Activated CD4-positive, alpha-beta T cell treated with anti-CD3 and anti-CD28 coated beads for 24 hours (primary cell): Measurements from ENCODE around the gene COPB2.
"Not testable (repeated sequence)": the region's sequence is repeated elsewhere in the genome, so short reads cannot be mapped to it uniquely, and the experiment has no call there.

Experiments used
- DNase-seq, 2 donors: peaks; one replicate each; pipeline ENCODE4 v3.0.0-alpha.2; 2020; ENCODE audit warnings: low read depth in 2 of 2

Gene COPB2

GRCh38 chr3:139378587-139379241 is 10.7 kb downstream of the COPB2 start:
- no peak for DNase-seq

GRCh38 chr3:139377378-139377777 is 12.1 kb downstream of the COPB2 start:
- no peak for DNase-seq

DNA sequence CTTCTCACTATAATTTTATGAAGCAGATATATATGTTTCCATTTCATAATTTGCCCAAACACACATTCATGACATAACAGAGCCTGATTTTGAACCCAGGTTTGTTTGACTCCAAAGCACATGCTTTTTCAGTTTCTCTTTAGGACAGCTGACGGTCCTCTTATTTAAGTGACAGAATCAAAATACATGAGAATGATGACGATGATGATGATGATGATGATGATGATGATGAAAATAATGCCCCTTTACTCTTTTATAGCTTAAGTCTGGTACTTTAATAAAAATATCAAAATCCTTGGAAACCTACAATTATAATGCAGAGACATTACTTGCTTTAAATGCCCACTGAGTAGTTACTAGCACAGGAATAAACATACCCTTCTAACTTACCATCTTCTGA is 15.3 kb downstream of the COPB2 start:
- no peak for DNase-seq

DNA sequence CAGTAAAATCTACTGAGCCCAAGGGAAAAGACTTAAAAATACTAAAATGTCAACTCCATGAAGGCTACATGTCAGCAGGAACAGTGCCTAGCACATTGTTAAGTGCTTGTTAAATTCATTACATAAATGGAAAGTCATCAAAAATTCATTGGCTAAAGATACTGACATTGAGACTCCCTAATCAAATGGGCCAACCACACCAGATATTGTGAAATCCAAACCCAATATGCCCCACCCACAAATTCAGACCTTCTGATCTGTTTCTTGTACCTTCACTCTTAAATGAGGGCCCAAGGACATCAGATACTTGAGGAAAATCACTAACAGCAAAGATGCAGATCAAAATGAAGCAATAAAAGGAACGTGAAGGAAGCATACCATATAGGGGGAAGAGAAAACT is 24.9 kb downstream of the COPB2 start:
- DNase-seq: no peak

DNA sequence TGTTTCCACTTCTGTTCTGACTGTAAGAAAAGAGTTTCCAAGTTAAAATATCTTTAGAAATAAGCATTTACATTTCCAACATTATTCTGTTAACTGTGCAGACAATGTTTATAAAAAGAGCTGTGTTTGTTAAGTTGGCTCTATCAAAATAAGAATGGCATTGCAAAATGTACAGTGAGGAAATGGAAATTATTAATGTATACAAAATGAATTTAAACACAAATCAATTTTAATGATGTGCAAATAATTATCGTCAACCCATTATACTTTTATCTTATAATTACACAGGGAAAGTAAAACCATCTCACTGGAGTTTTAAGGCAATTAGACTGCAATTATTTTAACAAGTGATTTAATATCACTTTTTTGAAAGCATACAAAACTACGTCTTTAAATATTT is 28.2 kb downstream of the COPB2 start:
- DNase-seq: no peak

- DNase-seq: no peak
These were observed 30.4 kb downstream of the COPB2 start for GRCh38 chr3:139358841-139359562.

DNA sequence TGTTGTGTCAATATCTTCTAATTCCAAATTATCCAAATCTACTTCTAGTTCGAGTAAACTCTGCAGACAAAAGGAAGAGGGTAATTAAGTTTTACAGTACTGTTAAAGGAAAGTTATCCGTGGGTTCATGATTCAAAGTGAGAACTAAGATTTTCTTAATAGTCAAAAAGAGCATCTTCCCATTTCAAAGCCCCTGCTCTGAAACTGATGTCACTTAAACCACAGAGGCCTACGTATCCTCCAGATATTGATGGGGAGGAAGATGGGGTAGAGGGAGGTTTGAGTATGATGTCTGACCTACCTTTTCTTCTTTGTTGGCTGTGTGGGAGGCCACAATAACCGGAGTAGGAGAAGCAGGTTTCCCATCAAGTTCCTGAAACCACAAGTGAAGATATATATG is 31.5 kb downstream of the COPB2 start:
- DNase-seq: no peak

DNA sequence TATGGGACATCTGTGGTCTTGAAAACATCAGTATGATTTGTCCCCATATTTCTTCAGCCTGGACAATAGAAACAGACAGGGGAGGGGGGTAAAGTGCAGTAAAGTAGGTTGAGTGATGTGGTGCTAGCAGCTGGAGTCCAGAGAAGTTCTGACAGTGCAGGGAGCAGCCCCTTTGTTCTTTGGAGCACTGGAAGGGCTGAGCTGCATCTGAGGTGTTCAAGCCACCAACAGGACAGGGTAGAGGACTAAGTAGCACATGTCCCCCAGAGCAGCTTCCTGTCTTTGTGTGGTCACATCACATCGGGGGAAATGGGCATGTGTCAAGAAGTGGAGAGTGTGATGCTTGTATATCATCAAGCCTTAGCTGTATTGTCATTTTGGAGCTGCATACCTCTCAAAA is 33.6 kb downstream of the COPB2 start:
- no peak for DNase-seq

- DNase-seq: no peak
These were observed 34.0 kb downstream of the COPB2 start for GRCh38 chr3:139355476-139355875.

GRCh38 chr3:139354661-139355060 is 34.8 kb downstream of the COPB2 start:
- no peak for DNase-seq

DNA sequence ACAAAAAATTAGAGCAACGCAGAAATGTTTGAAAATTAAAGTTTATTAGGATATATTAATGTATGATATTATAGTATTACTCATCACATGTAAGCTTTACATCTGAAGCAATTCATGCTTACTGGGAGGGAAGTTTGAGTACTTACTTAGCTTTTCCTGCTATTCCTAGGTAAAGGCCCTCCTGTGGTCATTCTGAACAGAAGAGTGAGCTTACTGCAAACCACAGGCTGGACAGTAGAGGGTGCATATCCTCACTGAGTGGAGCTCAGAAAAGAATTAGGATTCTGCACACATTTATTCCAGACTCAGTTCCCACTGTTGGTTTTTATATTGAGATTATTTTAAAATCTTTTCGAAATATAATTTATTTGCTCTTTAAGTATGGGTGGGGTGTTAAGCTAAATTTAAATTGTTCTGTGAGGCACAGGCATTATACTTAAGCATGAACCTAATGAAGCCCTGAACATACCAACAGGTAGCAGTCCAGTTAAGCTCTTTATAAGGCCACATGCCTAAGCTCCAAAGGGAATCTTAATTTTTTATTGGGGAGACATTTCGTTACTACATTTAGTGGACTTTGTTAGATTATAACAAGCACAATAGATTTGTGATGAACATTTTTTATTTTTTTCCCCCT is 35.4 kb downstream of the COPB2 start:
- DNase-seq: no peak

GRCh38 chr3:139346771-139347170 is 42.7 kb downstream of the COPB2 start:
- DNase-seq: no peak

DNA sequence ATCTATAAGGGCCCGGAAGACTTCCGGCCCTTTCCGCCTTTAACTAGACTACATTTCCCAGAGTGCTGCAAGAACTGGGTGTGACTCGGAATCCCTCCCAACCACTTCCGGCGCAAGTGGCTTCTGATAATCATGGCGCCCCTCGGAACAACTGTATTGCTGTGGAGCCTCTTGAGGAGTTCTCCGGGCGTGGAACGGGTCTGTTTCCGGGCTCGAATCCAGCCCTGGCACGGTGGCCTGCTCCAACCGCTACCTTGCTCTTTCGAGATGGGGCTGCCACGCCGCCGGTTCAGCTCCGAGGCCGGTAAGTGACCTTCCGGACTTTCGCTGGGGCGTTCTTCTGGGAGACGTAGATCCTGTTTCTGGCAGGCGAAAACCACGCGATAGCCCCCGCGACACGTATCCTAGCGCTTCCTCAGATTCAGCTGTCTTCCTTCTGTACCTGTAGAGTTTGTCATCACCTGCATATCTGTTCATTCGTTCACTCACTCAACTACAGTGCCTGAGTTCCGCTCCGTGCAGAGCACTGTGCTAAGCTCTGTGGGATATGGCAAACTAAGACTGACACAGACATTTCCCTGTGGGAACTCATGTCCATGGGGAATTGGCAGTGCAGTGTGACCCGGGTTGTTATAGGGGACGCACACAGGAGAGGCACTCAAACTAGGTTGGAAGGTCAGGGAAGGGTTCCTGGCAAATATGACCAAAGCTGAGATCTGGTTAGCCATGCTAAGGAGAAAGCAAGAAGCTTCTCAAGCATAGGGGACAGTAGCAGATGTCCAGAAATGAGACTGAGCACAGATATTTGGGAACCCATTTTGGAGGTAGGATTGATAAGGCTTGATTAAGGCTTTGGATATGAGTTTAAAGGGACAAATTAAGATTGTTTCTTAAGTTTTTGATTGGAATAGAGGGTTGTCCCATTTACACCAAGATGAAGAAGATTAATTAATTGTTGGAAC is 45.3 kb downstream of the COPB2 start, which contains the start of gene MRPS22:
Gene MRPS22, plus strand, starts transcription at position 126 of the 962 bp plus-strand sequence. Its CDS starts 7 bp downstream, at position 133.
- peak; percentile 59 to 67 for DNase-seq

GRCh38 chr3:139342054-139342453 is 47.4 kb downstream of the COPB2 start:
- DNase-seq: no peak

GRCh38 chr3:139340784-139341183 is 48.7 kb downstream of the COPB2 start:
- DNase-seq: no peak

- DNase-seq: peak in 1 of 2 donors; percentile 23
These were observed 50.1 kb downstream of the COPB2 start for GRCh38 chr3:139339219-139339906.

- no peak for DNase-seq
These were observed 51.0 kb downstream of the COPB2 start for GRCh38 chr3:139338405-139338804.

DNA sequence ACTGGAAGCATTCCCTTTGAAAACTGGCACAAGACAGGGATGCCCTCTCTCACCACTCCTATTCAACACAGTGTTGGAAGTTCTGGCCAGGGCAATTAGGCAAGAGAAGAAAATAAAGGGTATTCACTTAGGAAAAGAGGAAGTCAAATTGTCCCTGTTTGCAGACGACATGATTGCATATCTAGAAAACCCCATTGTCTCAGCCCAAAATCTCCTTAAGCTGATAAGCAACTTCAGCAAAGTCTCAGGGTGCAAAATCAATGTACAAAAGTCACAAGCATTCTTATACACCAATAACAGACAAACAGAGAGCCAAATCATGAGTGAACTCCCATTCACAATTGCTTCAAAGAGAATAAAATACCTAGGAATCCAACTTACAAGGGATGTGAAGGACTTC is 54.8 kb downstream of the COPB2 start:
- DNase-seq: not testable (repeated sequence)

DNA sequence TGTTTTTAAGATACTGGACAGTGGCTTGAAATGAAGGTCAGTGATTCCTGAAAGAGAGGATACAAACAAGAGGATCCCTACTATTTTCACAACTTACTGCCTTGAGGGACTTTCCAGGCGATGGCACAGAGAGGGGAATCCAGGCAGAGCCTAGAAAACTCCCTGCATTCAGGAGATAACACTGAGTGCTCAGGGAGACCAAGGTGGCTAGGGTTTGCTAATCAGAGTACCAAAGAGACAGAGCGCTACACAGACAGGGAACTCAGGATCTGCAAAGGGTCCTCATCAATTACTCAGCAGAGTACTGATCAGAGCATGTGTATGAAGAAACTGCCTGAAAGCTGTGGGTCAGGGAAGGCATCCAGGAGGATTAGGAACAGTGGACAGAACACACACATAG is 57.4 kb downstream of the COPB2 start:
- DNase-seq: no peak

- peak; percentile 87 to 88 for DNase-seq
These were observed 60.0 kb downstream of the COPB2 start for GRCh38 chr3:139329364-139329850.

DNA sequence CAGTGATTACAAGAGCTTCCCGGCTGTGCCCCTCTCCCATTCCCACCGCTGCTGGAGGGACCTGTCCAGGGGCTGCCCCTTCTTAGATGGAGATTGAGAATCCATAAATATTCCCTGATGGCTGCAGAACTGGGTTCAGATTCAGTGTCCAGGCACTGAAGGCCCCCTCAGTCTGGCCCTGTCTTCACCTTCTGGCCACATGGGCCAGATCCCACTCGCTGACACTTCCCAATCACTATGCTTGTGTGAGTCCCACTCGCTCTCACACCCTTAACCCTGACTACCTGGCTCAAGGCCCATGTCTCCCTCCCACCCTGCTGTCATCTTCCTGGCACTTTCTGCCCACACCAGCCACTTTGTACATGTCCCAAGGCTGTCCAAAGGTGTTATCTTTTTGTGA is 61.1 kb downstream of the COPB2 start:
- no peak for DNase-seq
